ENCODE data around the gene HSP90AA1.
"Not testable (repeated sequence)": the region's sequence is repeated elsewhere in the genome, so short reads cannot be mapped to it uniquely, and the experiment has no call there.

HSP90AA1 gene

DNA sequence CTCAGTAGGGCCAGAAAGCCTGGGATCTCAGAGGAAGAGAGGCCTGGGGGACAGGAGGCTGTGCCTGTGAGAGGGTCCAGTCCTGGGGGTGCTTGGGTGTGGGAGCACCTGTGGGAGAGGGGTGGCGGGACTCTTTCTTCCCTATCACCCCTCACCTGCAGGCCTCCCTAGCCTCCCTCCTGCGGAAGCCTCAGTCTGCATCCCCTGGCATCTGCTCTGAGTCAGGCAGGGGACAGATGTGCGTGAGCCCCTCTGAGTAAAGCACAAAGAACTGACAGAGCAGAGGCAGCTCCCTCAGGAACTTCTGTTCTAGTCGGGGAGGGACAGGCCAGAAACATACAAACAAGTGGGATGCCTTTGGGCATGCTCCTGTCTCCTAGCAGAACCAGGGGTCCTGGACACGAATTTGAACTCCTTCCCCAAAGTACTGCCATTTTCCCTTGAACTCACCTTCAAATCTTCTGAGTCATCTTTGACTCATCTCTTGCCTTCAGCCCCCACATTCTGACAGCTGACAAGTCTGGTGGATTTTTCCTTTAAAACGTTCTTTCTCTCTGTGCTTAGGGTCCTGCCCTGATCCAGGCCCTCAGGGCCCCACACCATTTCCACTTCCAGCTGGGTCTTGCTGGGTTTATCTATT is 8.5 kb upstream of the HSP90AA1 start:
- in situ Hi-C loops (cut with HindIII; ENCODE audit: low sequenced_read_pairs) = no loop called here

GRCh38 chr14:102094101-102094500 is 7.3 kb upstream of the HSP90AA1 start:
- in situ Hi-C loops (cut with HindIII; ENCODE audit: low sequenced_read_pairs) = no loop called here

- in situ Hi-C loops (cut with HindIII; ENCODE audit: low sequenced_read_pairs) = no loop called here
Observed at GRCh38 chr14:102092806-102093205, 6.0 kb upstream of the HSP90AA1 start.

- in situ Hi-C loops (cut with HindIII; ENCODE audit: low sequenced_read_pairs) = no loop called here
Observed at GRCh38 chr14:102090713-102091112, 3.9 kb upstream of the HSP90AA1 start.

GRCh38 chr14:102089621-102090343 is 2.9 kb upstream of the HSP90AA1 start:
- in situ Hi-C loops (cut with HindIII; ENCODE audit: low sequenced_read_pairs) = no loop called here

GRCh38 chr14:102088012-102088792 is 1.4 kb upstream of the HSP90AA1 start:
- in situ Hi-C loops (cut with HindIII; ENCODE audit: low sequenced_read_pairs) = no loop called here

GRCh38 chr14:102087762-102088011 is 843 bp upstream of the HSP90AA1 start:
- in situ Hi-C loops (cut with HindIII; ENCODE audit: low sequenced_read_pairs) = no loop called here

DNA sequence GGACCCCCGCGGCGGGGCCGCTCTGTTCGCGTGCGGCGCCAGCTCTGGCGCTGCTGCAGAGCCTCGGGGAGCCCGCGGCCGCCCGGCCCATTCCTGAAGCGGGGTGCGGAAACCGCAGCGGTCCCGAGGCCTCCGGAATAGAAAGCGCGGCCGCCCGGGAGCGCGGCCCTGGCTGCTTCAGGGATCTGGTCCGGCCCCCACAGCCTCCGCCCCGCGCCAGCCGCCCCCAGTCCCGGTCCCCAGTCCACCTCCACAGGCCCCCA is 204 bp downstream of the HSP90AA1 start:
- in situ Hi-C loops (cut with HindIII; ENCODE audit: low sequenced_read_pairs) = no loop called here

DNA sequence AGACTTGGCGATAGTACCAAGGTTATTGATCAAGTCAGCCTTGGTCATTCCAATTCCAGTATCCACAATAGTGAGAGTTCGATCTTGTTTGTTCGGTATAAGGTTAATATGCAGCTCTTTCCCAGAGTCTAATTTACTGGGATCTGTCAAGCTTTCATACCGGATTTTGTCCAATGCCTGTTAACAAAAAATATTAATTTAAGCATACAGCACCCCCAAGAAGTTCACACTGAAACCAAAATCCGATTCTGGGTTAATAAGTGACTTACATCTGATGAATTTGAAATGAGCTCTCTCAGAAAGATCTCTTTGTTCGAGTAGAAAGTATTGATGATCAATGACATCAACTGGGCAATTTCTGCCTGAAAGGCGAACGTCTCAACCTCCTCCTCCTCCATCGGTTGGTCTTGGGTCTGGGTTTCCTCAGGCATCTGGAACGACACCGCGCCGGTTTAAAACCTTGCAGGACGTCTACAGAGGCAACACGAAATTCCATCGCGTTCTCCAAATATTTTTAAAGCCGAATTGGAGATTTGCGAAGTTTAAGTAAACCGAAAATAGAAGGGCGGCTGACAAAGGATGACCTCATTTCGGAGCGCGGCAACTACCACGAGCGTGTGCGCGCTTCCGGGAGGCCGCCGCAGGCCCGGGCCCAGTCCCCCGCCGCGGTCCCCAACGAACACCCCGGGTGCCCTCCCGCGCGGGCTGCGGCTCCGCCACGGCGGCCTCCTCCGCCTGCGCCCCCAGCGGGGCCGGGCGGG is 716 bp downstream of the HSP90AA1 start:
- in situ Hi-C loops (cut with HindIII; ENCODE audit: low sequenced_read_pairs) = no loop called here

DNA sequence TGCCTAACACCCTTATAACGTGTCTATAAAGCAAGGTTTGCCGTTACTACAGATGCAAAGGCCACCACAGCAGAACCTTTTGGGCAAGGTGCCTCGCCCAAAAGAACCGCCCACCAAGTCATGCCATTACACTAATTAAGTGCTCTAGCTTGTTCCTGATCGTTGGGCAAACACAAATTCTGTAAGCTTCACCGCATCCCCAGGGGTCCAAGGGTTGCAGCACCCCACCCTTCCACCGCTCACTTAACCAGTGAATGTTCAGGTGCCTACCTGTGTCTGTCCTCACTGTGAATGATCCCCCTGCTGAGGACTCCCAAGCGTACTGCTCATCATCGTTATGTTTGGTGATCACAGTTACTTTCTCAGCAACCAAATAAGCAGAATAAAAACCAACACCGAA is 1.4 kb downstream of the HSP90AA1 start:
- in situ Hi-C loops (cut with HindIII; ENCODE audit: low sequenced_read_pairs) = no loop called here

DNA sequence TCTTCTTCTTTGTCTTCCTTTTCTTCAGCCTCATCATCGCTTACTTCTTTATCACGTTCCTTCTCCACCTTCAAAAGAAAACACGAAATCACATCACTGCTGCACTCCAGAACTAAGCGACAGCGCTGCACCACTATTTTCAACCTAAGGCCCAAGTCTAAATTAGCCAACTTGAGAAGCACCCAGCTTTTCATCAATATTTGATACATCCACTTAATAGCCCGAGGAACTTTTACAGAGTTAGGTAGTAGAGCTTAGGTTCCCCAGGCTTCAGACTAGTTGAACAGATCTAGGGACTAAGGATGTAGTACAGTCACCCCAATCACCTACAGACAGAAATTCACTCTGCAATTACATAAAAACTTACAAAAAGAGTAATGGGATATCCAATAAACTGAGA is 1.9 kb downstream of the HSP90AA1 start:
- in situ Hi-C loops (cut with HindIII; ENCODE audit: low sequenced_read_pairs) = no loop called here

DNA sequence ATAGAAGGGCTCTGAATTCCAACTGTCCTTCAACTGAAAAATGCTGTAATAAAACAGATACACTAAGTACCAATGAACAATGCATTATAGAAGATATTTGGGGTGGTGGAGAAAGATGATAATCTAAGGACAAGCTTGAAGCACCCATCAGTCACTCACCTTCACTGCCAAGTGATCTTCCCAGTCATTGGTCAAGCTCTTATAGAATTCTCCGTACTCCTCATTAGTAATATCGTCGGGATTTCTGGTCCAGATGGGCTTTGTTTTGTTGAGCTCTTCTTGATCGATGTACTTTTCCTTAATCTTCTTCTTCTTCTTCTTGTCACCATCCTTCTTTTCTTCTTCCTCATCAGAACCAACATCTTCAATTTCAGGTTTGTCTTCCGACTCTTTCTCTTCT is 2.3 kb downstream of the HSP90AA1 start:
- in situ Hi-C loops (cut with HindIII; ENCODE audit: low sequenced_read_pairs) = not testable (repeated sequence)

DNA sequence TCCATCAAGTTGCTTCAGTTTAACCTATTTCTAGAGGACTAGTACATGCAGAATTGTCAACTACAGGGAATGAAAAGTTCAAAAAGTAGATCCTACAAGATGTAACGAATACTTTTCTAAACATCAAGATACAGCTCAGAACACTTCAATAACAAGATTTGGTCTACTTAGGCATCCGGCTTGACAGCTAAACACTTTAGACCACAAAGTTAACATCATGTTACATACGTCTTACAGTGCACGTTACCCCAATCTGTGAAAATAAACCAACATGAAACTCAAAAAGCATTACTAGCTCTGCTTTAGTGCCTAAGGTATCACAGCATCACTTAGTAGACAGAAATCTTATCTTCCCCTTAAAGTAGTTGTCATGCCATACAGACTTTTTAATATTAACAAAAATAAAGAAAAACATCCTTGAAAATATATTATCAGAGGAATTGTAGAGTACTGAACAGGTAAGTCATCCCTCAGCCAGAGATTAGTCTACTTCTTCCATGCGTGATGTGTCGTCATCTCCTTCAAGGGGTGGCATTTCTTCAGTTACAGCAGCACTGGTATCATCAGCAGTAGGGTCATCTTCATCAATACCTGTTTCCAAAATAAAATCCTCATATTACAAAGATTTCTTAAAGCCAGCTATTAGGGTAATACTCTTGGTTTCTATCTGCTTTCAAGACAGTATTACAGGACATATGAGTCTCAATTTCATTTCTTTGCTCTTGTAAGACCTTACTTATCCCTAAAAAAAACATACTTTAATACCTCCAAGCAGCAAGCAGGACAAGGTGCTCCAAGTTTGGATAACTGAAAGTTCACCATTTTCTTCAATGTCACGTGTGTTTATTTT is 5.4 kb downstream of the HSP90AA1 start:
- in situ Hi-C loops (cut with HindIII; ENCODE audit: low sequenced_read_pairs) = no loop called here

DNA sequence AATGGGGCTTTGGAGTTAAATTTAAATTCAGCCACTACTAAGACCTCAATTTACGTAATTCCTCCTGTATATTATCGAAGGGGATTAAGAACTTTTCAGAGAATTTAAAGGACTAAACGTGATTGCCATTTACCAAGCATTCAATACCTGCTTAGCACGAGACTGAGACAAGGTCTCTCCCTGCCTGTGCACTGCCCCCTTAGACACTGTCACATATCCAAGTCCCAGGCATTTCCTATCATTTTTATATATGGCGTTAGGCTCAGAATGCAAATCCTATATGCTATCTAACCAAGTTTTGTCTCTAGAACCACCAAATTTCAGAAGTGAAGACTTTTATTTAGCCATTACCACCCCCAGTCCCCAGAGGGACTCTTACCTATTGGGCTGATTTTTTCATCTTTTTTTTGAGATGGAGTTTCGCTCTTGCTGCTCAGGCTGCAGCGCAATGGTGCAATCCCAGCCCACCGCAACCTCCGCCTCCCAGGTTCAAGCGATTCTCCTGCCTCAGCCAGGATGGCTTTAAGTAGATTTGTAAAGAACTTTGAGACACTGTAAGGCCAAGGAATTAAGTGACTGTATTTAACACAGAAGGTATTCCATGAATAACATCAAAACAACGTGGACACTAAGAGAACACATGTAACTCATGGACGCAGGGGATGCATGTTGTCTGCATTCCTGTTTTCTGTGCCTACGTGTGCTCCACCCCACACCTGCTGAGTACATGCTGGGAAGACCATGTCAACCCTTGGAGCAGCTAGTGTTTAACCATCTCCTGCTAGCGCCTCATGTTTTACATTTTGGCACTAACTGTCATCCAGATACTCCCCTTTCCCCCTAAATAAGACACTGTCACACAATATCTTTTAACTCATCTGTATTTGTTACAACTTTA is 6.4 kb downstream of the HSP90AA1 start:
- in situ Hi-C loops (cut with HindIII; ENCODE audit: low sequenced_read_pairs) = no loop called here

- in situ Hi-C loops (cut with HindIII; ENCODE audit: low sequenced_read_pairs) = no loop called here
Observed at GRCh38 chr14:102079700-102079979, 7.2 kb downstream of the HSP90AA1 start.

GRCh38 chr14:102078831-102079699 is 7.8 kb downstream of the HSP90AA1 start:
- in situ Hi-C loops (cut with HindIII; ENCODE audit: low sequenced_read_pairs) = no loop called here

DNA sequence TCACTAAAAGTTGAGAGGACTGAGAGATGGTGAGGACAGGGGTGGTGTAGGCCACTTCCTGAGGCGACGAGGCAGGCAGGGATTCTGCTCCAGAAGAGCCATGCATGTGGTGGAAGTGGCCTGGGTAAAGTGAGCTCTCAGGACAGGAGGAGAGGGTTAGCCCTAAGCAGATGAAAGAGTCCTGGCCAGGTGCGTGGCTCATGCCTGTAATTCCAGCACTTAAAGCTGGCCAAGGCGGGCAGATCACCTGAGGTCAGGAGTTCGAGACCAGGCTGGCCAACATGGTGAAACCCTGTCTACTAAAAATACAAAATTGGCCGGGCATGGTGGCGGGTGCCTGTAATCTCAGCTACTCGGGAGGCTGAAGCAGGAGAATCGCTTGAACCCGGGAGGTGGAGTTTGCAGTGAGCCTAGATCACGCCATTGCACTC is 8.5 kb downstream of the HSP90AA1 start:
- in situ Hi-C loops (cut with HindIII; ENCODE audit: low sequenced_read_pairs) = not testable (repeated sequence)

- in situ Hi-C loops (cut with HindIII; ENCODE audit: low sequenced_read_pairs) = no loop called here
Observed at GRCh38 chr14:102077382-102077709, 9.5 kb downstream of the HSP90AA1 start.

GRCh38 chr14:102075155-102075554 is 11.7 kb downstream of the HSP90AA1 start:
- in situ Hi-C loops (cut with HindIII; ENCODE audit: low sequenced_read_pairs) = no loop called here

All from DLD1 (cell line).